ENCODE data around the gene TNFSF9.

DNA sequence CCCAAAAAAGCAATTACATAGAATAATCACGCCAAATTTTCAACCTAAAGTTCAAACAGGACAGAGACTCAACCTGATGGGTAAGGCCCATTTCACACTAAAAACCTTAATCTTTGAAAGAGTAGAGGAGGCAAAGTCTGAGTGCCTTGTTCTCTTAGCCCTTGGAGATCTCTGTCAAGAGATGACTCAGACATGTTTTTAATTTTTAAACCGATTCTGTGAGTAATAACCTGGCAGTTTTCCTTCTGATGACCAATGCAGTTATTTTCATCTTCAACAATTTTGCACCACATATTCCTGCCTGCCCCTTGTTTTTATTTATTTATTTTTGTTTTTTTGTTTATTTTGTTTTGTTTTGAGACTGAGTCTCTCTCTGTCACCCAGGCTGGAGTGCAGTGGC is 11.5 kb upstream of the TNFSF9 start:
- no peak for TF ChIP-seq POLR2A (IDR thresholded peaks at IDR 0.05; ENCODE audit: low read depth, low read length)
- no peak for TF ChIP-seq POLR2AphosphoS5 (IDR thresholded peaks at IDR 0.05; ENCODE audit: low read depth, low read length)
